ENCODE data around the gene STAMBP. TPM values are rescaled to one million over a fixed set of nuclear protein-coding genes. Genes with fewer than 3 reads are reported as not detected.

STAMBP gene
- polyA plus RNA-seq, 1 donor from 2014 or later = 69.1 TPM

DNA sequence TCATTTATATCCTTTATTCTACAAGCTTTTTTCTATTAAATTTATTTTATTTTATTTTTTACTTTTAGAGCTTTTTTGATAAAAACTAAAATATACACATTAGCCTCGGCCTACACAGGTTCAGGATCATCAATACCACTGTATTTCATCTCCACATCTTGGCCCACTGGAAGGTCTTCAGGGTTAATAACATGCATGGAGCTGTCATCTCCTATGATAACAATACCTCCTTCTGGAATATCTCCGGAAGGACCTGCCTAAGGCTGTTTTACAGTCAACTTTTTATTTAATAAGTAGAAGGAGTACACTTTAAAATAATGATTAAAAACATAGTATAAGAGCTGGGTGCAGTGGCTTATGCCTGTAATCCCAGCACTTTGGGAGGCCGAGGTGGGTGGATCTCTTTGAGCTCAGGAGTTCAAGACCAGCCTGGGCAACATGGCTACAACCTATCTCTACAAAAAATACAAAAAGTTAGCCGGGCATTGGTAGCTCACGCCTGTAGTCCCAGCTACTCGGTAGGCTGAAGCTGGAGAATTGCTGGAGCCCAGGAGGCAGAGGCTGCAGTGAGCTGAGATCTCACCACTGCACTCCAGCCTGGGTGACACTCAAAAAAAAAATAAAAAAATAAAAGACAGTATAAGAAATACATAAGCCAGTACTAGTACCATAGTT, 82.2 kb downstream of the STAMBP start:
- TF ChIP-seq TAF1 (IDR thresholded peaks at IDR 0.05; ENCODE audit: low read depth) (no peak), SMC3 (conservative IDR thresholded peaks at IDR 0.05; ENCODE audit: poor library complexity) (no peak), EZH2 (IDR thresholded peaks at IDR 0.05; ENCODE audit: borderline replicate concordance, insufficient read depth, low read length, poor library complexity, severe bottlenecking) (no peak), MXI1 (conservative IDR thresholded peaks at IDR 0.05; ENCODE audit: poor library complexity, severe bottlenecking) (no peak), EP300 (conservative IDR thresholded peaks at IDR 0.05; ENCODE audit: poor library complexity, severe bottlenecking) (no peak), POLR2AphosphoS5 (IDR thresholded peaks at IDR 0.05) (no peak), RAD21 (conservative IDR thresholded peaks at IDR 0.05) (no peak)
- TF ChIP-seq, protein P1, sequence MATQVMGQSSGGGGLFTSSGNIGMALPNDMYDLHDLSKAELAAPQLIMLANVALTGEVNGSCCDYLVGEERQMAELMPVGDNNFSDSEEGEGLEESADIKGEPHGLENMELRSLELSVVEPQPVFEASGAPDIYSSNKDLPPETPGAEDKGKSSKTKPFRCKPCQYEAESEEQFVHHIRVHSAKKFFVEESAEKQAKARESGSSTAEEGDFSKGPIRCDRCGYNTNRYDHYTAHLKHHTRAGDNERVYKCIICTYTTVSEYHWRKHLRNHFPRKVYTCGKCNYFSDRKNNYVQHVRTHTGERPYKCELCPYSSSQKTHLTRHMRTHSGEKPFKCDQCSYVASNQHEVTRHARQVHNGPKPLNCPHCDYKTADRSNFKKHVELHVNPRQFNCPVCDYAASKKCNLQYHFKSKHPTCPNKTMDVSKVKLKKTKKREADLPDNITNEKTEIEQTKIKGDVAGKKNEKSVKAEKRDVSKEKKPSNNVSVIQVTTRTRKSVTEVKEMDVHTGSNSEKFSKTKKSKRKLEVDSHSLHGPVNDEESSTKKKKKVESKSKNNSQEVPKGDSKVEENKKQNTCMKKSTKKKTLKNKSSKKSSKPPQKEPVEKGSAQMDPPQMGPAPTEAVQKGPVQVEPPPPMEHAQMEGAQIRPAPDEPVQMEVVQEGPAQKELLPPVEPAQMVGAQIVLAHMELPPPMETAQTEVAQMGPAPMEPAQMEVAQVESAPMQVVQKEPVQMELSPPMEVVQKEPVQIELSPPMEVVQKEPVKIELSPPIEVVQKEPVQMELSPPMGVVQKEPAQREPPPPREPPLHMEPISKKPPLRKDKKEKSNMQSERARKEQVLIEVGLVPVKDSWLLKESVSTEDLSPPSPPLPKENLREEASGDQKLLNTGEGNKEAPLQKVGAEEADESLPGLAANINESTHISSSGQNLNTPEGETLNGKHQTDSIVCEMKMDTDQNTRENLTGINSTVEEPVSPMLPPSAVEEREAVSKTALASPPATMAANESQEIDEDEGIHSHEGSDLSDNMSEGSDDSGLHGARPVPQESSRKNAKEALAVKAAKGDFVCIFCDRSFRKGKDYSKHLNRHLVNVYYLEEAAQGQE (IDR thresholded peaks at IDR 0.05; ENCODE audit: borderline replicate concordance) = no peak
- TF ChIP-seq, protein P2, sequence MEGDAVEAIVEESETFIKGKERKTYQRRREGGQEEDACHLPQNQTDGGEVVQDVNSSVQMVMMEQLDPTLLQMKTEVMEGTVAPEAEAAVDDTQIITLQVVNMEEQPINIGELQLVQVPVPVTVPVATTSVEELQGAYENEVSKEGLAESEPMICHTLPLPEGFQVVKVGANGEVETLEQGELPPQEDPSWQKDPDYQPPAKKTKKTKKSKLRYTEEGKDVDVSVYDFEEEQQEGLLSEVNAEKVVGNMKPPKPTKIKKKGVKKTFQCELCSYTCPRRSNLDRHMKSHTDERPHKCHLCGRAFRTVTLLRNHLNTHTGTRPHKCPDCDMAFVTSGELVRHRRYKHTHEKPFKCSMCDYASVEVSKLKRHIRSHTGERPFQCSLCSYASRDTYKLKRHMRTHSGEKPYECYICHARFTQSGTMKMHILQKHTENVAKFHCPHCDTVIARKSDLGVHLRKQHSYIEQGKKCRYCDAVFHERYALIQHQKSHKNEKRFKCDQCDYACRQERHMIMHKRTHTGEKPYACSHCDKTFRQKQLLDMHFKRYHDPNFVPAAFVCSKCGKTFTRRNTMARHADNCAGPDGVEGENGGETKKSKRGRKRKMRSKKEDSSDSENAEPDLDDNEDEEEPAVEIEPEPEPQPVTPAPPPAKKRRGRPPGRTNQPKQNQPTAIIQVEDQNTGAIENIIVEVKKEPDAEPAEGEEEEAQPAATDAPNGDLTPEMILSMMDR (IDR thresholded peaks at IDR 0.05; ENCODE audit: poor library complexity, severe bottlenecking) = no peak
- Histone ChIP-seq H3K9me2 (ENCODE audit: insufficient read depth, low read length) (no peaks in the 10 kb centered on the region), H3K79me2 (replicated peaks; ENCODE audit: insufficient read depth, low read length) (no peaks in the 10 kb centered on the region), H3K4me3 (ENCODE audit: low read length) (no peak overlapping the region), H3K9ac (ENCODE audit: low read length) (no peak overlapping the region), H4K20me1 (ENCODE audit: insufficient read depth) (no peaks in the 10 kb centered on the region), H2AFZ (ENCODE audit: low read depth, low read length) (no peak overlapping the region), H3K9me3 (ENCODE audit: low read length) (no peaks in the 10 kb centered on the region), H3K27me3 (ENCODE audit: insufficient read depth, low read depth, low read length) (no peaks in the 10 kb centered on the region), H3F3A (ENCODE audit: insufficient read depth, low read length, poor library complexity, severe bottlenecking) (no peaks in the 10 kb centered on the region), H3K27ac (ENCODE audit: low read length) (no peak overlapping the region), H3K4me2 (ENCODE audit: low read length) (no peak overlapping the region), H3K36me3 (ENCODE audit: insufficient read depth, low read length) (no peaks in the 10 kb centered on the region)

DNA sequence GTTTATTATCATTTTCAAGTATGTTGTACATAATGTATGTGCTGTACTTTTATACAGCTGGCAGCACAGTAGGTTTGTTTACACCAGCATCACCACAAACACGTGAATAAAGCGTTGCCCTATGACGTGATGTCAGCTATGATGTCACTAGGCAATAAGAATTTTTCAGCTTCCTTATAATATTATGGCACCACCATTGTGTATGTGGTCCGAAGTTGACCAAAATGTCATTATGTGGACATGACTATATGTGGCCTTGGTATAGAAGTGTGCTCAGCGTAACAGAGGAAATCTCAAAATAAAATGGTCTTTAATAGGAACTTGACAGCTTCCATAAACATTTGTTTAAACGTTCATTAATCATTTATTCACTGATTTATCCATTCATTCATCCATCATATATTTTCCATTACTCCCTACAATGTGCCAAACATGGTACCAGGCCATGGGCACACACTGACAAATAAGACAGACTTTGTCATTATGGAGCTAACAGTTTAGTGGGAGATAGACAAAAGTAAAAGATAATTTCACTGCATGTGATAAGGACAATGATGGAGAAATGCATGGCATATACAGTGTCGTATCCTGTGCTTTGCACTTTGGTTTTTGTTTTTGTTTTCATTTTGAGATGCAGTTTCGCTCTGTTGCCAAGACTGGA, 82.9 kb downstream of the STAMBP start:
- no peak overlapping the region for H3K27ac ChIP-seq (ENCODE audit: low read length)
- no peaks in the 10 kb centered on the region for H3K79me2 ChIP-seq (replicated peaks; ENCODE audit: insufficient read depth, low read length)
- TF ChIP-seq MXI1 (conservative IDR thresholded peaks at IDR 0.05; ENCODE audit: poor library complexity, severe bottlenecking) (no peak), POLR2AphosphoS5 (IDR thresholded peaks at IDR 0.05) (no peak), RAD21 (conservative IDR thresholded peaks at IDR 0.05) (no peak), EP300 (conservative IDR thresholded peaks at IDR 0.05; ENCODE audit: poor library complexity, severe bottlenecking) (no peak), TAF1 (IDR thresholded peaks at IDR 0.05; ENCODE audit: low read depth) (no peak), SMC3 (conservative IDR thresholded peaks at IDR 0.05; ENCODE audit: poor library complexity) (no peak), EZH2 (IDR thresholded peaks at IDR 0.05; ENCODE audit: borderline replicate concordance, insufficient read depth, low read length, poor library complexity, severe bottlenecking) (no peak)
- TF ChIP-seq, protein P2 (IDR thresholded peaks at IDR 0.05; ENCODE audit: poor library complexity, severe bottlenecking) = no peak
- TF ChIP-seq, protein P1 (IDR thresholded peaks at IDR 0.05; ENCODE audit: borderline replicate concordance) = no peak
- no peaks in the 10 kb centered on the region for H3K36me3 ChIP-seq (ENCODE audit: insufficient read depth, low read length)
- H3K9me3 ChIP-seq (ENCODE audit: low read length) = no peaks in the 10 kb centered on the region
- H2AFZ ChIP-seq (ENCODE audit: low read depth, low read length) = no peak overlapping the region
- no peaks in the 10 kb centered on the region for H3K9me2 ChIP-seq (ENCODE audit: insufficient read depth, low read length)
- no peak overlapping the region for H3K4me2 ChIP-seq (ENCODE audit: low read length)
- no peaks in the 10 kb centered on the region for H4K20me1 ChIP-seq (ENCODE audit: insufficient read depth)
- H3K27me3 ChIP-seq (ENCODE audit: insufficient read depth, low read depth, low read length) = no peaks in the 10 kb centered on the region
- no peak overlapping the region for H3K4me3 ChIP-seq (ENCODE audit: low read length)
- no peak overlapping the region for H3K9ac ChIP-seq (ENCODE audit: low read length)
- H3F3A ChIP-seq (ENCODE audit: insufficient read depth, low read length, poor library complexity, severe bottlenecking) = no peaks in the 10 kb centered on the region
